SU-DHL-6 (cell line): Measurements from ENCODE around the gene ME2.
"Not testable (repeated sequence)": the region's sequence is repeated elsewhere in the genome, so short reads cannot be mapped to it uniquely, and the experiment has no call there.

Source experiments
- EZH2phosphoT487 ChIP-seq: fragments of 200-600 bp; sonication (generic), shearing (Covaris generic); conservative IDR thresholded peaks from 2 replicates; pipeline ENCODE4 v1.6.1; 2018; ENCODE audit warnings: mild to moderate bottlenecking, antibody characterized with exemption, low read length, moderate library complexity, mixed read lengths
- TF ChIP-seq, protein P1 (sequence below): fragments of 200-600 bp; sonication (generic); IDR thresholded peaks from one replicate; pipeline ENCODE4 v1.5.1; 2017; ENCODE audit warnings: antibody characterized with exemption, mild to moderate bottlenecking, low read length, moderate library complexity; ENCODE audit not compliant: insufficient read depth, poor library complexity, severe bottlenecking

DNA sequence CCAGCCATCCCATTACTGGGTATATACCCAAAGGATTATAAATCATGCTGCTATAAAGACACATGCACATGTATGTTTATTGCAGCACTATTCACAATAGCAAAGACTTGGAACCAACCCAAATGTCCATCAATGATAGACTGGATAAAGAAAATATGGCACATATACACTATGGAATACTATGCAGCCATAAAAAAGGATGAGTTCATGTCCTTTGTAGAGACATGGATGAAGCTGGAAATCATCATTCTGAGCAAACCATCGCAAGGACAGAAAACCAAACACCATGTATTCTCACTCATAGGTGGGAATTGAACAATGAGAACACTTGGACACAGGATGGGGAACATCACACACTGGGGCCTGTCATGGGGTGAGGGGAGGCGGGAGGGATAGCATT is 124.3 kb downstream of the ME2 start:
- TF ChIP-seq, protein P1, sequence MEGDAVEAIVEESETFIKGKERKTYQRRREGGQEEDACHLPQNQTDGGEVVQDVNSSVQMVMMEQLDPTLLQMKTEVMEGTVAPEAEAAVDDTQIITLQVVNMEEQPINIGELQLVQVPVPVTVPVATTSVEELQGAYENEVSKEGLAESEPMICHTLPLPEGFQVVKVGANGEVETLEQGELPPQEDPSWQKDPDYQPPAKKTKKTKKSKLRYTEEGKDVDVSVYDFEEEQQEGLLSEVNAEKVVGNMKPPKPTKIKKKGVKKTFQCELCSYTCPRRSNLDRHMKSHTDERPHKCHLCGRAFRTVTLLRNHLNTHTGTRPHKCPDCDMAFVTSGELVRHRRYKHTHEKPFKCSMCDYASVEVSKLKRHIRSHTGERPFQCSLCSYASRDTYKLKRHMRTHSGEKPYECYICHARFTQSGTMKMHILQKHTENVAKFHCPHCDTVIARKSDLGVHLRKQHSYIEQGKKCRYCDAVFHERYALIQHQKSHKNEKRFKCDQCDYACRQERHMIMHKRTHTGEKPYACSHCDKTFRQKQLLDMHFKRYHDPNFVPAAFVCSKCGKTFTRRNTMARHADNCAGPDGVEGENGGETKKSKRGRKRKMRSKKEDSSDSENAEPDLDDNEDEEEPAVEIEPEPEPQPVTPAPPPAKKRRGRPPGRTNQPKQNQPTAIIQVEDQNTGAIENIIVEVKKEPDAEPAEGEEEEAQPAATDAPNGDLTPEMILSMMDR, result not testable (repeated sequence)
- TF ChIP-seq EZH2phosphoT487, result not testable (repeated sequence)
